Caco-2 (cell line): Measurements from ENCODE around the gene EXOSC2. TPM values are rescaled to one million over a fixed set of nuclear protein-coding genes. Genes with fewer than 3 reads are reported as not detected.

Source experiments
- BruUV-seq: library from RNA; stranded (reverse); fragments of 400-500 nt; replicated peaks from 2 replicates; lab custom pipeline; 2021; lab: Mats Ljungman, UMichigan
- CTCF ChIA-PET: fragments of 300-600 bp; sonication (Branson Sonifier 250); formaldehyde crosslinking; loops from one replicate; lab custom pipeline; 2022; ENCODE audit warnings: antibody characterized with exemption; lab: Charles Lee
- POLR2A ChIA-PET: fragments of 300-600 bp; sonication (Branson Sonifier 250); formaldehyde crosslinking; loops from one replicate; lab custom pipeline; 2022; ENCODE audit warnings: antibody characterized with exemption; lab: Charles Lee
- DNase-seq, 2 experiments: peaks; one replicate each; pipeline versions ENCODE4 v3.0.0 to v3.0.0-alpha.2; 2020 to 2022
- H3K27me3 ChIP-seq: replicated peaks from 2 replicates; pipeline ENCODE4 v1.6.0; 2011; ENCODE audit warnings: low read length; ENCODE audit not compliant: control insufficient read depth, insufficient read depth
- H3K36me3 ChIP-seq: 2 replicates; pipeline ENCODE4 v1.5.1; 2011; ENCODE audit warnings: low read length; ENCODE audit not compliant: control insufficient read depth, insufficient read depth
- H3K4me1 ChIP-seq: fragments of 250-450 bp; sonication (Bioruptor Pico); 2 replicates; pipeline ENCODE4 v1.5.1; 2020; ENCODE audit warnings: mild to moderate bottlenecking
- H3K4me3 ChIP-seq: 2 replicates; pipeline ENCODE4 v1.5.1; 2011; ENCODE audit warnings: low read depth, mild to moderate bottlenecking, control low read depth, low read length
- H3K9me3 ChIP-seq: fragments of 250-450 bp; sonication (Bioruptor Pico); 2 replicates; pipeline ENCODE4 v1.5.1; 2020; ENCODE audit warnings: mild to moderate bottlenecking, moderate library complexity
- H3K27ac Mint-ChIP-seq: one replicate; pipeline ENCODE4 v1.8.0; 2022; ENCODE audit warnings: mixed read lengths; ENCODE audit not compliant: unreplicated experiment
- H3K27me3 Mint-ChIP-seq: one replicate; pipeline ENCODE4 v1.8.0; 2022; ENCODE audit warnings: mixed read lengths; ENCODE audit not compliant: insufficient read depth, unreplicated experiment
- H3K36me3 Mint-ChIP-seq: one replicate; pipeline ENCODE4 v1.8.0; 2022; ENCODE audit warnings: mild to moderate bottlenecking, mixed read lengths; ENCODE audit not compliant: insufficient read depth, unreplicated experiment
- H3K4me1 Mint-ChIP-seq: one replicate; pipeline ENCODE4 v1.8.0; 2022; ENCODE audit warnings: low read depth, mixed read lengths; ENCODE audit not compliant: unreplicated experiment
- H3K4me3 Mint-ChIP-seq: one replicate; pipeline ENCODE4 v1.8.0; 2022; ENCODE audit warnings: mild to moderate bottlenecking, moderate library complexity, mixed read lengths; ENCODE audit not compliant: unreplicated experiment
- H3K9me3 Mint-ChIP-seq: one replicate; pipeline ENCODE4 v1.8.0; 2022; ENCODE audit warnings: mixed read lengths; ENCODE audit not compliant: unreplicated experiment
- CTCF ChIP-seq, 2 experiments: fragments of 200-600 bp in 1 of 2; IDR thresholded peaks; 1 replicate in 1 of 2; 2 replicates in 1 of 2; pipeline versions ENCODE4 v1.5.1 to v1.8.0; 2011 to 2022; ENCODE audit warnings: antibody characterized with exemption in 1 of 2, control low read depth in 1 of 2, inconsistent platforms in 1 of 2, low read depth in 1 of 2, low read length in 1 of 2, mild to moderate bottlenecking in 1 of 2, moderate library complexity in 1 of 2; ENCODE audit not compliant: insufficient read depth in 1 of 2, severe bottlenecking in 1 of 2, unreplicated experiment in 1 of 2
- intact Hi-C: fragments of 100-400 bp; cut with micrococcal nuclease; formaldehyde crosslinking; loops from one replicate; pipeline ENCODE4 v1.10.0; 2022; ENCODE audit not compliant: unreplicated experiment
- total RNA-seq: library from RNA; stranded (reverse); gene quantifications from 2 replicates; pipeline ENCODE4 v1.2.3, GENCODE V29; 2022

EXOSC2 gene
- total RNA-seq, 1 experiment from 2014 or later = 59.1 TPM

GRCh38 chr9:130739081-130739480 is 45.5 kb downstream of the EXOSC2 start:
- Mint-ChIP-seq H3K27me3 (no peaks in the 10 kb centered on the region), H3K4me1 (no peaks in the 10 kb centered on the region), H3K27ac (no peak overlapping the region), H3K4me3 (no peak overlapping the region), H3K9me3 (no peaks in the 10 kb centered on the region), H3K36me3 (no peaks in the 10 kb centered on the region)
- no peak for DNase-seq
- no TSS peak for BruUV-seq
- ChIA-PET CTCF (no interaction called here), POLR2A (no interaction called here)
- no peak for TF ChIP-seq CTCF (IDR thresholded peaks at IDR 0.05; ENCODE audit: insufficient read depth in 1 of 2, low read depth in 1 of 2, low read length in 1 of 2, severe bottlenecking in 1 of 2, unreplicated experiment in 1 of 2)
- no peaks in the 10 kb centered on the region for H3K4me1 ChIP-seq
- no peaks in the 10 kb centered on the region for H3K36me3 ChIP-seq
- intact Hi-C loops = no loop called here
- H3K4me3 ChIP-seq = no peak overlapping the region
- no peaks in the 10 kb centered on the region for H3K9me3 ChIP-seq
- H3K27me3 ChIP-seq = no peaks in the 10 kb centered on the region

GRCh38 chr9:130740218-130741023 is 46.8 kb downstream of the EXOSC2 start:
- no peaks in the 10 kb centered on the region for H3K27me3 Mint-ChIP-seq
- intact Hi-C loops = no loop called here
- no peaks in the 10 kb centered on the region for H3K4me1 ChIP-seq
- H3K4me3 ChIP-seq = no peak overlapping the region
- BruUV-seq = no TSS peak
- ChIA-PET CTCF (interaction anchor here (0.7 kb wide), 1 partner anchor 140 kb away, joined by 4 read pairs; no protein-coding TSS in a partner anchor), POLR2A (no interaction called here)
- no peaks in the 10 kb centered on the region for H3K36me3 ChIP-seq
- no peaks in the 10 kb centered on the region for H3K4me1 Mint-ChIP-seq
- no peaks in the 10 kb centered on the region for H3K27me3 ChIP-seq
- H3K27ac Mint-ChIP-seq = no peak overlapping the region
- no peaks in the 10 kb centered on the region for H3K9me3 Mint-ChIP-seq
- no peak for TF ChIP-seq CTCF (IDR thresholded peaks at IDR 0.05; ENCODE audit: insufficient read depth in 1 of 2, low read depth in 1 of 2, low read length in 1 of 2, severe bottlenecking in 1 of 2, unreplicated experiment in 1 of 2)
- no peaks in the 10 kb centered on the region for H3K36me3 Mint-ChIP-seq
- DNase-seq = no peak
- H3K9me3 ChIP-seq = no peaks in the 10 kb centered on the region
- H3K4me3 Mint-ChIP-seq = no peak overlapping the region

- intact Hi-C loops = no loop called here
- ChIA-PET CTCF (interaction anchor here (0.7 kb wide), 1 partner anchor 140 kb away, joined by 4 read pairs; no protein-coding TSS in a partner anchor), POLR2A (no interaction called here)
- Mint-ChIP-seq H3K4me3 (no peak overlapping the region), H3K4me1 (no peaks in the 10 kb centered on the region), H3K27me3 (no peaks in the 10 kb centered on the region), H3K9me3 (no peaks in the 10 kb centered on the region), H3K27ac (no peak overlapping the region), H3K36me3 (no peaks in the 10 kb centered on the region)
- no peaks in the 10 kb centered on the region for H3K36me3 ChIP-seq
- no peak for TF ChIP-seq CTCF (IDR thresholded peaks at IDR 0.05; ENCODE audit: insufficient read depth in 1 of 2, low read depth in 1 of 2, low read length in 1 of 2, severe bottlenecking in 1 of 2, unreplicated experiment in 1 of 2)
- no peaks in the 10 kb centered on the region for H3K9me3 ChIP-seq
- BruUV-seq = no TSS peak
- H3K27me3 ChIP-seq = no peaks in the 10 kb centered on the region
- H3K4me3 ChIP-seq = no peak overlapping the region
- DNase-seq = no peak
- H3K4me1 ChIP-seq = no peaks in the 10 kb centered on the region
These were observed 47.4 kb downstream of the EXOSC2 start for GRCh38 chr9:130741024-130741305.
